Gastroesophageal sphincter (tissue), 4 donors: ENCODE results near the gene ORAI2. TPM values are rescaled to one million over a fixed set of nuclear protein-coding genes. Genes with fewer than 3 reads are reported as not detected.

Experiments
- ATAC-seq: fragments of 150-250 bp; one replicate; pipeline ENCODE4 v1.9.1; 2016; ENCODE audit warnings: mild to moderate bottlenecking, moderate library complexity
- H3K27ac ChIP-seq, 4 donors: fragments of 200-600 bp; sonication (generic) in 3 of 4; 1 replicate in 3 of 4; 2 replicates in 1 of 4; pipeline ENCODE4 v1.5.1; 2016 to 2019
- H3K27me3 ChIP-seq: fragments of 200-600 bp; sonication (generic); one replicate; pipeline ENCODE4 v1.5.1; 2019
- H3K36me3 ChIP-seq, 2 donors: fragments of 200-600 bp; sonication (generic); one replicate each; pipeline ENCODE4 v1.5.1; 2019; ENCODE audit warnings: control low read depth in 1 of 2
- H3K4me1 ChIP-seq, 3 donors: fragments of 200-600 bp; sonication (generic); 1 replicate in 2 of 3; 2 replicates in 1 of 3; pipeline ENCODE4 v1.5.1; 2016 to 2019; ENCODE audit warnings: control low read depth in 2 of 3
- H3K4me3 ChIP-seq, 2 donors: fragments of 200-600 bp; sonication (generic); one replicate each; pipeline ENCODE4 v1.5.1; 2019; ENCODE audit warnings: mild to moderate bottlenecking in 1 of 2, moderate library complexity in 1 of 2
- H3K9me3 ChIP-seq, 3 donors: fragments of 200-600 bp; sonication (generic); one replicate each; pipeline ENCODE4 v1.5.1; 2017 to 2019; ENCODE audit warnings: control low read depth in 2 of 3
- CTCF ChIP-seq, 4 experiments: fragments of 200-600 bp in 2 of 4; fragments of 450-650 bp in 2 of 4; sonication (generic) in 1 of 4; IDR thresholded peaks; one replicate each; pipeline ENCODE4 v1.5.1; 2017 to 2019; ENCODE audit warnings: antibody characterized with exemption in 4 of 4, mild to moderate bottlenecking in 2 of 4, moderate library complexity in 2 of 4
- EP300 ChIP-seq: sonication (generic); formaldehyde crosslinking; IDR thresholded peaks from one replicate; pipeline ENCODE4 v1.6.1; 2017; ENCODE audit warnings: antibody characterized with exemption, mild to moderate bottlenecking
- POLR2A ChIP-seq, 2 donors: fragments of 450-650 bp; IDR thresholded peaks; one replicate each; pipeline ENCODE4 v1.6.1; 2017; ENCODE audit warnings: antibody characterized with exemption in 2 of 2, mild to moderate bottlenecking in 2 of 2, moderate library complexity in 1 of 2
- POLR2AphosphoS5 ChIP-seq: sonication (generic); formaldehyde crosslinking; IDR thresholded peaks from one replicate; pipeline ENCODE4 v1.6.1; 2017; ENCODE audit warnings: antibody characterized with exemption
- WGBS, 2 donors: methylation state at CpG; one replicate each; pipeline ENCODE4 v1.1.5; 2018; ENCODE audit warnings: low coverage in 1 of 2; 5-methylcytosine and 5-hydroxymethylcytosine counted together
- total RNA-seq, 4 donors: library from RNA; depleted of rRNA; stranded (reverse); fragments of >200 nt; gene quantifications; one replicate each; pipeline ENCODE4 v1.1.0, GENCODE V29; 2016

The ORAI2 gene
- total RNA-seq, 4 donors from 2014 or later, result 3.3 to 15.6 (median 6.7) TPM

GRCh38 chr7:102466097-102466496, 32.7 kb downstream of the ORAI2 start:
- H3K4me1 ChIP-seq, result peaks cover 0 to 57% (median 9%) of the 10 kb centered on the region in 3 donors
- WGBS, 2 donors, result 90 to 97% methylated on average over 3 to 4 of the region's 7 CpGs
- H3K36me3 ChIP-seq, result peaks cover 0 to 39% of the 10 kb centered on the region in 2 donors
- H3K27me3 ChIP-seq, result no peaks in the 10 kb centered on the region
- H3K4me3 ChIP-seq, result peak overlapping the region in 1 of 2 donors; percentile 98
- no peak for TF ChIP-seq POLR2AphosphoS5
- TF ChIP-seq EP300, result no peak
- no peak for TF ChIP-seq POLR2A (IDR thresholded peaks at IDR 0.05)
- no peaks in the 10 kb centered on the region for H3K9me3 ChIP-seq
- H3K27ac ChIP-seq, result no peak overlapping the region
- ATAC-seq, result no peak

GRCh38 chr7:102467581-102468477, 34.5 kb downstream of the ORAI2 start:
- WGBS, 2 donors, result no CpG with 5 or more reads among the region's 24 CpGs
- TF ChIP-seq CTCF (IDR thresholded peaks at IDR 0.05) (no peak), POLR2AphosphoS5 (no peak), EP300 (no peak), POLR2A (IDR thresholded peaks at IDR 0.05) (no peak)
- Histone ChIP-seq H3K9me3 (no peaks in the 10 kb centered on the region), H3K4me1 (peaks cover 0 to 46% (median 9%) of the 10 kb centered on the region in 3 donors), H3K27ac (no peak overlapping the region), H3K36me3 (peaks cover 0 to 55% of the 10 kb centered on the region in 2 donors), H3K27me3 (no peaks in the 10 kb centered on the region), H3K4me3 (no peak overlapping the region)
- ATAC-seq, result no peak

DNA sequence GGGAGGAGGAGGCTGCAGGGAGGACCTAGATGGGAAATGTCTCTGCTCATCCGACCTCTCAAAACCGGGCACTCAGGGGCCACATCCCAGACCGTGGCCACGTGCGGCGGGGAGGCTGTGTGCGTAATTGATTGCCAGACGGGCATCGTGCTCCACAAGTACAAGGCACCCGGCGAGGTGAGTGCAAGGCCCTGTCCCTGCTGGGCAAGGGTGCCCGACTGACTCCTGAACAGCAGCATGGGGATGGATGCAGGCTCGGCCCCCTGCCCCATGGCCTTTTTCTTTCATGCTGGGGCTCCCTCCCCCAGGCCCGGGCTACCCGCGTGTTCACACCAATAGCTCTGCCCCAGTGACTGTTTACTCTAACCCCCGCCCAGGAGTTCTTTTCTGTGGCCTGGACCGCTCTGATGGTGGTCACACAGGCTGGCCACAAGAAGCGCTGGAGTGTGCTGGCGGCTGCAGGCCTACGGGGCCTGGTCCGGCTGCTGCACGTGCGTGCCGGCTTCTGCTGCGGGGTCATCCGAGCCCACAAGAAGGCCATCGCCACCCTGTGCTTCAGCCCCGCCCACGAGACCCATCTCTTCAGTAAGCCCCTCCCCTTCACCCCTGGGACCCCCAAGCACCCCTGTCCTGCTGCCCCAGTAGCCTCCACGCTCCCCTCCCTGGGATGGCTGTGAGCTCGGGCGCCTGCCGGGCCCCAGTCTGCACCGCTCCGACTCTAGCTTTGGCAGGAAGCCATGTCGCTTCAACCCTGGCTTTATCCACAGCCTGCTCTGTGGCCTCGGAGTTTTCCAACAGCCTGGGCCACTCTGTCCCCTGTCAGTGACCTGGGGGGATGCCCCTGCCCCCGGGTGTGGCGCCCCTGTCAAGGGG, 35.3 kb downstream of the ORAI2 start:
- TF ChIP-seq EP300, result no peak
- no peak for TF ChIP-seq POLR2A (IDR thresholded peaks at IDR 0.05)
- no peak for TF ChIP-seq POLR2AphosphoS5
- Histone ChIP-seq H3K4me1 (peaks cover 0 to 37% (median 8%) of the 10 kb centered on the region in 3 donors), H3K27me3 (no peaks in the 10 kb centered on the region), H3K9me3 (no peaks in the 10 kb centered on the region), H3K4me3 (no peak overlapping the region), H3K36me3 (peaks cover 0 to 64% of the 10 kb centered on the region in 2 donors), H3K27ac (no peak overlapping the region)
- no peak for ATAC-seq
- 93% methylated on average over 3 of the region's 40 CpGs; no CpG with 5 or more reads in 1 of the 2 donors for WGBS, 2 donors

DNA sequence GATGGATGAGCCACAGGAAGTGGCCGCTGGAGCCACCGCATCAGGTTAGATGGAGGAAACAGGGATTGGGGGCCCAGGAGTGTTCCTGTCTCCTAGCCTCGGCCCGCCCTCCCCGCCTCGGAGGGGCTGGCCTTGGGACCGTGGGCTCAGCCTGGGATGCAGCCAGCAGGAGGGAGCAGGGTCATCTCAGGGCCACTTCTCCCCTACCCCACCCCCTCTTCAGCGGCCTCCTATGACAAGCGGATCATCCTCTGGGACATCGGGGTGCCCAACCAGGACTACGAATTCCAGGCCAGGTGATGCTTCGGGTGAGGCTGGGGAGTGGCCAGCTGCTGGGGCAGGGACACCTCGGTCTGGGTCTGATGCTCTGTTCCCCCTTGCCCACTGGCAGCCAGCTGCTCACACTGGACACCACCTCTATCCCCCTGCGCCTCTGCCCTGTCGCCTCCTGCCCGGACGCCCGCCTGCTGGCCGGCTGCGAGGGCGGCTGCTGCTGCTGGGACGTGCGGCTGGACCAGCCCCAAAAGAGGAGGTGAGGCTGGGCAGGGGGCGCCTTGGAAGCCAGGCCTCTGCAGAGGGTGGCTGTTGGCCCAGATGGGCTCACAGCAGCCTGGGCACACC, 36.1 kb downstream of the ORAI2 start:
- peaks cover 0 to 30% (median 4%) of the 10 kb centered on the region in 3 donors for H3K4me1 ChIP-seq
- WGBS, 2 donors, result no CpG with 5 or more reads among the region's 24 CpGs
- no peak overlapping the region for H3K4me3 ChIP-seq
- no peaks in the 10 kb centered on the region for H3K27me3 ChIP-seq
- H3K27ac ChIP-seq, result no peak overlapping the region
- H3K9me3 ChIP-seq, result no peaks in the 10 kb centered on the region
- peaks cover 0 to 69% of the 10 kb centered on the region in 2 donors for H3K36me3 ChIP-seq
- TF ChIP-seq CTCF (IDR thresholded peaks at IDR 0.05) (no peak), POLR2AphosphoS5 (no peak), EP300 (no peak), POLR2A (IDR thresholded peaks at IDR 0.05) (no peak)
- no peak for ATAC-seq

- Histone ChIP-seq H3K27ac (no peak overlapping the region), H3K36me3 (peaks cover 0 to 76% of the 10 kb centered on the region in 2 donors)
- ATAC-seq, result no peak
These were observed 36.8 kb downstream of the ORAI2 start for GRCh38 chr7:102469972-102470825.

More at GRCh38 chr7:102469972-102470825, 36.8 kb downstream of the ORAI2 start:
- H3K27me3 ChIP-seq, result no peaks in the 10 kb centered on the region
- peaks cover 0 to 29% (median 4%) of the 10 kb centered on the region in 3 donors for H3K4me1 ChIP-seq
- 70% methylated on average over 11 of the region's 20 CpGs; no CpG with 5 or more reads in 1 of the 2 donors for WGBS, 2 donors
- no peaks in the 10 kb centered on the region for H3K9me3 ChIP-seq
- TF ChIP-seq CTCF (IDR thresholded peaks at IDR 0.05) (no peak), POLR2A (IDR thresholded peaks at IDR 0.05) (no peak), EP300 (no peak), POLR2AphosphoS5 (no peak)
- H3K4me3 ChIP-seq, result no peak overlapping the region
